ENCODE measurements around the gene STEAP1B.

Gene STEAP1B

DNA sequence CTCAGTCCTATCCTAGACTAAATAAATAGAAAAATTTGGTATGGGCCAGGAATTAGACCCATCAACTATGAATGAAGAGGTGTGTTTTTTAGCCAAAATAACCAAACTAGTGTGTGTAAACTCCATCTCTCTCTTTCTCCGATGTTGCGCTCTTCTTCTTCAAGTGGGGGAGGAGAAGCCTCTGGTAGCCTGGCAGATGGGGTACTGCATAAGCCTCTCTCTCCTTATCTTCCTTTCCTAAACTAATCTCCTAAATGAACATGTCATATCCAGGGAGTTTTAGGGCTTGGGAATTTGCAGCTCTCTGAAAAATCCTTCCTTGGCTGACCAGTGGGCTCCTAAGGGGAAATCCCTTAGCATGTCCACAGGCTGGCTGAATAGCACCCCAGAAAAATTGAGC is 86.8 kb downstream of the STEAP1B start:
- FAIRE-seq (peak; percentile 91), DNase-seq (ENCODE audit: insufficient read length, low spot score) (no peak)
- TF ChIP-seq, protein P1, sequence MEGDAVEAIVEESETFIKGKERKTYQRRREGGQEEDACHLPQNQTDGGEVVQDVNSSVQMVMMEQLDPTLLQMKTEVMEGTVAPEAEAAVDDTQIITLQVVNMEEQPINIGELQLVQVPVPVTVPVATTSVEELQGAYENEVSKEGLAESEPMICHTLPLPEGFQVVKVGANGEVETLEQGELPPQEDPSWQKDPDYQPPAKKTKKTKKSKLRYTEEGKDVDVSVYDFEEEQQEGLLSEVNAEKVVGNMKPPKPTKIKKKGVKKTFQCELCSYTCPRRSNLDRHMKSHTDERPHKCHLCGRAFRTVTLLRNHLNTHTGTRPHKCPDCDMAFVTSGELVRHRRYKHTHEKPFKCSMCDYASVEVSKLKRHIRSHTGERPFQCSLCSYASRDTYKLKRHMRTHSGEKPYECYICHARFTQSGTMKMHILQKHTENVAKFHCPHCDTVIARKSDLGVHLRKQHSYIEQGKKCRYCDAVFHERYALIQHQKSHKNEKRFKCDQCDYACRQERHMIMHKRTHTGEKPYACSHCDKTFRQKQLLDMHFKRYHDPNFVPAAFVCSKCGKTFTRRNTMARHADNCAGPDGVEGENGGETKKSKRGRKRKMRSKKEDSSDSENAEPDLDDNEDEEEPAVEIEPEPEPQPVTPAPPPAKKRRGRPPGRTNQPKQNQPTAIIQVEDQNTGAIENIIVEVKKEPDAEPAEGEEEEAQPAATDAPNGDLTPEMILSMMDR (IDR thresholded peaks at IDR 0.05; ENCODE audit: insufficient read depth, missing control alignments), result no peak

DNA sequence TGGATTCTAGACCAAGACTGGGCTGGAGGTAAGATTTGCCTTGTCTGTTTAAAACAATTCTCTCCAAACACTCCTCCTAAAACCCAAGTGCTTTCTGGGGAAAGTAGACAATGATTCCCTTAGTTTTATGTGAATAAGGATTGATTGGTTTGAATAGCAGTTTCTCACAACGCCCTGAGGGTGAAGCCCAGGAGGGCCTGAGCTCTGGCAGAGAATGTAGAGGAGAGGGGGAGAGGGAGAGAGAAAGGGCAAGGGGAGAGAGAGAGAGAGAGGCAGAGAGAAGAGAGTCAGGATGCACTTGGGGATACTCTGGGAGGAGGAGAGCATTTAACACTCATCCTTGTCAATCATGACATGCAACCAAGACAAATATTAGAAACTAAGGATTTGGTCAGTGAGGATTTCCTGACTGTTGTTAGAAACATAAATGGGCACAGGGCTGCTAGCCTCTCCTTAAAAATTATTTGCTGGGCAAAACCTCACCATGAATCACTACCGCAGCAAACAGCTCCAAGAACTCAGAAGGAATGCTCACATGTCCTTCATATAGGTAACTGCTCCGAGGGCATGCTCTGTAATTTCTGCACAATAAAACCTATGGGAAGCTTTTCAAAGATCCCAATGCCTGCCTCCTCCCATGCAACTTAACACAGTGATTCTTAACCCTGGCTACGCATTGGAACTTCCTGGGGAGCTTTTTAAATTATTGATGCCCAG is 87.9 kb downstream of the STEAP1B start:
- TF ChIP-seq, protein P1 (IDR thresholded peaks at IDR 0.05; ENCODE audit: insufficient read depth, missing control alignments), result no peak
- FAIRE-seq, result no peak
- DNase-seq (ENCODE audit: insufficient read length, low spot score), result no peak

DNA sequence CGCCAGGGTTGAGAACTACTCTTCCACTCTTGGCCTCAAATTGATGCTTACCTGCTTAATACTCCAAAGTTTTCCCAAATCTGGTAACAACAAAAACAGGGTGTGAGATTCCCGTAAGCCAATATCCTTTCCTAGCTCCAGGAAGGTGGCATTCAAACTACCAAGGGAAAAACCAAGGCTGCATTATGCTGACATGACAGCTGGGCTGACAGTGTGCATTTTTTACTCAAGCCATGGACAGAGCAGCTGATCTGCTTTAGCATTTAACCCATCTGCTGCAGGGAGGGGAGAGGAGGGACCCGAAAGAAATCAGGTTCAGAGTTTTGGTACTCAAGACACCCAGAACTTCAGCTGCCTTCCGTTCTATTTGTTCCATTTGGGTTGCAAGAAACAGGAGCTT is 93.3 kb downstream of the STEAP1B start:
- TF ChIP-seq, protein P1 (IDR thresholded peaks at IDR 0.05; ENCODE audit: insufficient read depth, missing control alignments), result no peak
- no peak for DNase-seq (ENCODE audit: insufficient read length, low spot score)
- no peak for FAIRE-seq

DNA sequence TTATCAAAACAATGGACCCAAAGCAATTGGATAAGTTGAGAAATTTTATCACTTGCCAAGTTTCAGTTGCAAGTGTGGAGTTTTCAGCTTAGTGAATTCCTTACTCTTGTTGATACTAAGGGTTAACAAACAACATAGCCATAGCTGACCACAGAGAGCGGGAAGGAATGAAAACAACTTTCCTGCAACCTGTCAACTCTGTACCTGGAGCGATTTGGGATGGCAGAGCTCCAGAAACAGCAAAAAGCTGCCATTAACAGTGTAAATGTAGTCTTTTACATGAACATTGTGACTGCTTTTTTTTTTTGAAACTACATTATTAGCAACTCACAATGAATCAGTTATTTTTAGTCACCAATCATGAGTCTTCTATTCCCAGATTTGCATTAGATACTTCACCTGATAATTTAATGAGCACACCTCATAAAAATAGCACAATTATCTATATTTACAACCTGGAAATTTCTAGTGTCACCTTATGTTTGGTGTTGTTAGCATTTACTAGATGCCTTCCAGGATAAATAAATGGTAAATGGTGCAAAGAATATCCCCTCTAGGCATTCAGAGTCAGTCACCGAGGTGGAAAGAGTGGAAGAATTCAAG is 95.5 kb downstream of the STEAP1B start:
- no peak for DNase-seq (ENCODE audit: insufficient read length, low spot score)
- TF ChIP-seq, protein P1 (IDR thresholded peaks at IDR 0.05; ENCODE audit: insufficient read depth, missing control alignments), result no peak
- FAIRE-seq, result no peak

DNA sequence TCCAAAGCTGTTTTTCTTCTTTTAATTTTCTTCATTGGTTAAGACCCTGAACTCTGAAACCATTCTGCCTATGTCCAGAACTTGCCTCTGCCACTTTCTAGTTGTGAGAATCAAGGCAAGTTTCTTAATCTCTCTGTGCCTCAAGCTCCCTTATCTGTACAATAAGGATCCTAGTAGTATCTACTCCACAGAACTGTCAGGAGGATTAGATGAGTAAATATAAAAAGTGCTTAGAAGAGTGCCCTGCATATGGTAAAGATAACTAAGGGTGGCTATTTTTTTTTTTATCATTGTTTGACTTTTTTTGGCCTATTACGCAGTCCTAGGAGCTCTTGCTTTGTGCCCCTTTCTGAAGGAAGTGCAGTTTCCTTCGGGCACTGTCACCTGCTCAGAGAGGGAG is 96.6 kb downstream of the STEAP1B start:
- FAIRE-seq, result no peak
- DNase-seq (ENCODE audit: insufficient read length, low spot score), result no peak
- TF ChIP-seq, protein P1 (IDR thresholded peaks at IDR 0.05; ENCODE audit: insufficient read depth, missing control alignments), result no peak

DNA sequence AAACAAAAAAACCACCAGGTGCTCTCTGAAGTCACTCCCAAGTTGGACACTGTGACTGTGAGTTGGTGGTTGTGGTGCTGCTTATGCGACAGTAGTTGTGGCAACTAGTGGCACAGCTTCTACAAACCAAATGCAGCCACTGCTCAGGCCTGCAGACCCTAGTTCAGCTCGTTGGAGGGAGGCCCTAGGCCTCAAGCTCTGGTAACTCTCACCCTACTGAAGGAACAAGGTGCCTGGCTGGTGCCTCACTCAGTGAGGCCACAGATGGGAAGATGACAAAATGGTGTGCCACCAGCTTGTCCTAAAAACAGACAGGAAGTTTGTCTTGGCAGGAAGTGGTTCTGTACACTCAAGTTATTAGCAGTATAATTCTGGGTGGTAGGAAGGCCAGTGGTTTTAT is 97.7 kb downstream of the STEAP1B start:
- DNase-seq (ENCODE audit: insufficient read length, low spot score) (no peak), FAIRE-seq (no peak)
- TF ChIP-seq, protein P1 (IDR thresholded peaks at IDR 0.05; ENCODE audit: insufficient read depth, missing control alignments), result no peak

DNA sequence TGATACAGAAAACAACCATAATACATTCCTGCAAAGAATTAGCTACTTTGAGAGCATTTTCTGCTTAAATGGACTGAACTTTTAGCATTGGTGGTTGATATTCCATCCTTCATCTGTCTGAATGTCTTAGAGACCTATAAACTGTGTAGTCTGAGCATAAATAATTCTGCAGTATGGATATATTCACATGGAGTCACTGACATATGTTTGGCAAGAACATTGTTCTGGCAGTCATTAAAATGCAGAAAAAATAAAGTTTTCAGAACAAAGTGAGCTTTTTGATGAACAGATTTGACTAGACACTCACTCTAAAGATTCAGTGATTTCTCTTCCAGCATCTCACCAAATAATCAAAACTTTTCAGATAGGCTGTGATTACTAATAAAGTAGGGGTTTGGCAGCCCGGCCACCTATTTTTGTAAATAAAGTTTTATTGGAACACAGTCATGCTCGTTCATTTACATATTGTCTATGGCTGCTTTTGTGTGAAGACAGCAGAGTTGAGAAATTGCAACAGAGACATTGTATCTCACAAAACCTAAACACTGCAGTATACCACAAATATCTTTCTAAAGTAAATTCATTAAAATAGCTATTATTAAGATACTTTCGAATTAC is 98.9 kb downstream of the STEAP1B start:
- no peak for DNase-seq (ENCODE audit: insufficient read length, low spot score)
- no peak for FAIRE-seq
- TF ChIP-seq, protein P1 (IDR thresholded peaks at IDR 0.05; ENCODE audit: insufficient read depth, missing control alignments), result no peak
